NCI-H2029 treated with DMSO at 0.1 percent for 48 hours (cell line): ENCODE measurements around the gene VPS35L.
"Not testable (repeated sequence)": the region's sequence is repeated elsewhere in the genome, so short reads cannot be mapped to it uniquely, and the experiment has no call there.

ENCODE experiments used
- DNase-seq: peaks from one replicate; lab custom pipeline; 2025; lab: John Stamatoyannopoulos, UW

The VPS35L gene

GRCh38 chr16:19532601-19533000, 22.9 kb upstream of the VPS35L start:
- no peak for DNase-seq

- no peak for DNase-seq
Observed at GRCh38 chr16:19540241-19540970, 15.1 kb upstream of the VPS35L start.

GRCh38 chr16:19542138-19542821, 13.2 kb upstream of the VPS35L start:
- DNase-seq, result peak; percentile 85

GRCh38 chr16:19543278-19543996, 12.1 kb upstream of the VPS35L start:
- DNase-seq, result not testable (repeated sequence)

- DNase-seq, result no peak
Observed at GRCh38 chr16:19548144-19548543, 7.4 kb upstream of the VPS35L start.

GRCh38 chr16:19549673-19550072, 5.8 kb upstream of the VPS35L start:
- DNase-seq, result no peak

GRCh38 chr16:19555938-19556771, 652 bp downstream of the VPS35L start:
- no peak for DNase-seq

GRCh38 chr16:19559242-19559910, 3.9 kb downstream of the VPS35L start:
- DNase-seq, result peak; percentile 27

- DNase-seq, result no peak
Observed at GRCh38 chr16:19560078-19560477, 4.6 kb downstream of the VPS35L start.

- DNase-seq, result no peak
Observed at GRCh38 chr16:19563377-19563776, 7.9 kb downstream of the VPS35L start.

GRCh38 chr16:19566362-19566761, 10.9 kb downstream of the VPS35L start:
- no peak for DNase-seq

- DNase-seq, result no peak
Observed at GRCh38 chr16:19567560-19567959, 12.1 kb downstream of the VPS35L start.

- no peak for DNase-seq
Observed at GRCh38 chr16:19573997-19574396, 18.5 kb downstream of the VPS35L start.

GRCh38 chr16:19574615-19575014, 19.1 kb downstream of the VPS35L start:
- DNase-seq, result no peak

- no peak for DNase-seq
Observed at GRCh38 chr16:19578378-19578971, 23.0 kb downstream of the VPS35L start.

- no peak for DNase-seq
Observed at GRCh38 chr16:19582050-19582831, 26.7 kb downstream of the VPS35L start.

- DNase-seq, result peak; percentile 70
Observed at GRCh38 chr16:19583665-19584300, 28.3 kb downstream of the VPS35L start.

GRCh38 chr16:19588661-19589060, 33.2 kb downstream of the VPS35L start:
- no peak for DNase-seq

GRCh38 chr16:19589106-19589505, 33.6 kb downstream of the VPS35L start:
- no peak for DNase-seq
